Neuronal stem cell (in vitro differentiated cells): Measurements from ENCODE around the gene TASL.

ENCODE experiments used
- DNase-seq: peaks from one replicate; pipeline ENCODE4 v3.0.0-alpha.2; 2013; ENCODE audit warnings: low spot score
- H2AFZ ChIP-seq: one replicate; pipeline ENCODE4 v1.6.1; 2013; ENCODE audit warnings: mild to moderate bottlenecking, low read length, inconsistent platforms
- H2AK5ac ChIP-seq: 2 replicates; pipeline ENCODE4 v1.6.1; 2013; ENCODE audit warnings: low read depth, mild to moderate bottlenecking, inconsistent platforms, low read length, moderate library complexity, mixed read lengths
- H2BK120ac ChIP-seq: 2 replicates; pipeline ENCODE4 v1.6.1; 2013; ENCODE audit warnings: low read depth, mild to moderate bottlenecking, inconsistent platforms, low read length, moderate library complexity, mixed read lengths
- H2BK12ac ChIP-seq: one replicate; pipeline ENCODE4 v1.6.1; 2013; ENCODE audit warnings: low read length, inconsistent platforms
- H2BK15ac ChIP-seq: 2 replicates; pipeline ENCODE4 v1.6.1; 2013; ENCODE audit warnings: mild to moderate bottlenecking, low read length, inconsistent platforms, mixed read lengths
- H2BK5ac ChIP-seq: one replicate; pipeline ENCODE4 v1.6.1; 2013; ENCODE audit warnings: inconsistent platforms, mild to moderate bottlenecking, low read length, moderate library complexity
- H3K14ac ChIP-seq: one replicate; pipeline ENCODE4 v1.6.1; 2013; ENCODE audit warnings: low read length, inconsistent platforms
- H3K18ac ChIP-seq: 2 replicates; pipeline ENCODE4 v1.6.1; 2013; ENCODE audit warnings: low read length, inconsistent platforms
- H3K23ac ChIP-seq: 2 replicates; pipeline ENCODE4 v1.6.1; 2013; ENCODE audit warnings: low read depth, mild to moderate bottlenecking, mixed read lengths, low read length, inconsistent platforms; ENCODE audit not compliant: poor library complexity
- H3K27ac ChIP-seq: replicated peaks from 3 replicates; pipeline ENCODE4 v1.5.1; 2013; ENCODE audit warnings: low read length, inconsistent platforms
- H3K27me3 ChIP-seq, 3 experiments: 2 replicates each; pipeline ENCODE4 v1.6.1; 2013; ENCODE audit warnings: low read length in 3 of 3, mild to moderate bottlenecking in 2 of 3, inconsistent platforms in 1 of 3, low read depth in 1 of 3, mixed read lengths in 1 of 3, moderate library complexity in 1 of 3; ENCODE audit not compliant: control insufficient read depth in 3 of 3, insufficient read depth in 3 of 3
- H3K36me3 ChIP-seq, 2 donors: replicated peaks in 1 of 2; 2 replicates each; pipeline ENCODE4 v1.6.1; 2013; ENCODE audit warnings: low read length in 2 of 2; ENCODE audit not compliant: control insufficient read depth in 2 of 2, insufficient read depth in 2 of 2
- H3K4ac ChIP-seq: 2 replicates; pipeline ENCODE4 v1.6.1; 2013; ENCODE audit warnings: inconsistent platforms, mild to moderate bottlenecking, low read length, moderate library complexity
- H3K4me1 ChIP-seq, 2 donors: 1 replicate in 1 of 2; 2 replicates in 1 of 2; pipeline ENCODE4 v1.6.1; 2013; ENCODE audit warnings: low read length in 2 of 2, low read depth in 1 of 2; ENCODE audit not compliant: control insufficient read depth in 2 of 2, insufficient read depth in 1 of 2
- H3K4me2 ChIP-seq: one replicate; pipeline ENCODE4 v1.6.1; 2013; ENCODE audit warnings: mild to moderate bottlenecking, low read length, inconsistent platforms; ENCODE audit not compliant: insufficient read depth, poor library complexity, severe bottlenecking
- H3K4me3 ChIP-seq, 2 donors: 2 replicates each; pipeline ENCODE4 v1.5.1; 2013; ENCODE audit warnings: low read length in 2 of 2, mild to moderate bottlenecking in 2 of 2, inconsistent platforms in 1 of 2, moderate library complexity in 1 of 2
- H3K79me1 ChIP-seq: one replicate; pipeline ENCODE4 v1.6.1; 2013; ENCODE audit warnings: low read depth, mild to moderate bottlenecking, inconsistent platforms, low read length, moderate library complexity
- H3K9ac ChIP-seq: one replicate; pipeline ENCODE4 v1.6.1; 2013; ENCODE audit warnings: mild to moderate bottlenecking, low read depth, low read length, inconsistent platforms; ENCODE audit not compliant: poor library complexity
- H3K9me3 ChIP-seq, 2 donors: replicated peaks in 1 of 2; 2 replicates each; pipeline versions ENCODE3 to v1.6.1; 2013; ENCODE audit warnings: low read length in 2 of 2, mild to moderate bottlenecking in 2 of 2, inconsistent platforms in 1 of 2, low read depth in 1 of 2, mixed read lengths in 1 of 2, moderate library complexity in 1 of 2; ENCODE audit not compliant: control insufficient read depth in 2 of 2, insufficient read depth in 1 of 2
- H4K8ac ChIP-seq: one replicate; pipeline ENCODE4 v1.6.1; 2013; ENCODE audit warnings: low read depth, mild to moderate bottlenecking, inconsistent platforms, low read length, moderate library complexity
- H4K91ac ChIP-seq: one replicate; pipeline ENCODE4 v1.6.1; 2013; ENCODE audit warnings: low read length, low read depth, mild to moderate bottlenecking, inconsistent platforms; ENCODE audit not compliant: poor library complexity
- WGBS, 2 donors: extraction: QIAGEN DNeasy Blood & Tissue Kit; methylation state at CpG; one replicate each; pipeline ENCODE4 v1.1.7; 2013; ENCODE audit warnings: missing lambda C conversion rate in 2 of 2, mixed read lengths in 1 of 2; ENCODE audit not compliant: insufficient read length in 2 of 2, insufficient replicate concordance in 1 of 2; ENCODE audit errors: extremely low coverage in 2 of 2; 5-methylcytosine and 5-hydroxymethylcytosine counted together

The TASL gene

DNA sequence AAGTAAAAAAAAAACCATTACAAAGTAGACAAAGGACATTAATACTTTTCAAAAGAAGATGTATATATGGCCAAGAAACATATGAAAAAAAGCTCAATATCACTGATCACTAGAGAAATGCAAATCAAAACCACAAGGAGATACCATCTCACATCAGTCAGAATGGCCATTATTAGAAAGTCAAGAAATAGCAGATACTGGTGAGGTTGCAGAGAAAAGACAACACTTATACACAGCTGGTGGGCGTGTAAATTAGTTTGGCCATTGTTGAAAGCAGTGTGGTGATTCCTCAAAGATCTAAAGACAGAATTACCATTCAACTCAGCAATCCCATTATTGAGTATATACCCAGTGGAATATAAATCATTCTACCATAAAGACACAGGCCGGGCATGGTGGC, 39.3 kb downstream of the TASL start:
- Histone ChIP-seq H3K14ac (no peak overlapping the region), H2BK5ac (no peak overlapping the region), H3K4me2 (no peak overlapping the region), H3K36me3 (no peaks in the 10 kb centered on the region), H3K23ac (no peak overlapping the region), H3K9me3 (no peaks in the 10 kb centered on the region), H2BK12ac (no peak overlapping the region), H2BK120ac (no peak overlapping the region), H3K27ac (no peak overlapping the region), H3K4me3 (no peak overlapping the region), H3K9ac (no peak overlapping the region), H2AFZ (no peak overlapping the region), H3K4me1 (no peaks in the 10 kb centered on the region), H4K8ac (no peak overlapping the region), H3K27me3 (no peaks in the 10 kb centered on the region), H3K18ac (no peak overlapping the region), H3K4ac (no peak overlapping the region), H3K79me1 (no peaks in the 10 kb centered on the region), H2AK5ac (no peak overlapping the region), H2BK15ac (no peak overlapping the region), H4K91ac (no peak overlapping the region)
- WGBS, 2 donors, result no CpG with 5 or more reads among the region's 2 CpGs
- no peak for DNase-seq

DNA sequence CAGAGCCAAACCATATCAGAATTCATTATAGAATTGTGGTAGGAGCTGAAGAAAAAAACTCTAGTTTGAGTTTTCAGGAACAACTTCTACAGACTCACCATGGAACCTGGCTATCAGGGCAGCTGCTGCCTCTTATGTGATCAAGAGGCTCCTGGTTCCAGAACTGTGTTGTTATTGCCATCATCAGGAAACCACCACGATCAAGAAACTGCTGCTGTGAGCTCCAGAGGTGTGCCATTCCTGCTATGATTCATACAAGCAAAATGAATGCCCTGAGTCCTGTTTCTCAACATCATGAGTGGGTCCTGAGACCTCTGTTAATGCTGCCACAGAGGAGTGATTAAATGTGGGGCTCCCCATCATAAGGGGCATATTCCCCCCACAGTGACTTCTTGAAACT, 43.7 kb downstream of the TASL start:
- no CpG with 5 or more reads among the region's 1 CpG for WGBS, 2 donors
- H3K4me3 ChIP-seq, result no peak overlapping the region
- no peak overlapping the region for H3K4me2 ChIP-seq

DNA sequence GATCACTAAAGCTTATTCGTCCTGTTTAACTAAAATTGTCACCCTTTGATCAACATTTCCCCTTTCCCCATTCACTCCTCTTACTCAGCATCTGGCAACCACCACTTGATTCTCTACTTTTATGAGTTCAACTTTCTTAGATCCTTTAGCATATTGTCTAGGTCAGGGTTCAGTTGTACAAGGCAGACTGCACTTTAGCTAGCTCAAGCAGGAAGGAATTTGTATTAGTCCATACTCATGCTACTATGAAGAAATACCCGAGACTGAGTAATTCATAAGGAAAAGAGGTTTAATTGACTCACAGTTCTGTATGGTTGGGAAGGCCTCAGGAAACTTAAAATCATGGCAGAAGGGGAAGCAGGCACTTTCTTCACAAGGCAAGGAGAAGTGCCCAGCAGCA, 44.3 kb downstream of the TASL start:
- H3K9ac ChIP-seq, result no peak overlapping the region
- H4K8ac ChIP-seq, result no peak overlapping the region
- no peak overlapping the region for H3K27ac ChIP-seq
- no peak overlapping the region for H2AK5ac ChIP-seq
- no peak overlapping the region for H2BK15ac ChIP-seq
- no peak overlapping the region for H3K14ac ChIP-seq
- H2BK120ac ChIP-seq, result no peak overlapping the region
- no peak overlapping the region for H3K23ac ChIP-seq
- no peaks in the 10 kb centered on the region for H3K27me3 ChIP-seq
- no peaks in the 10 kb centered on the region for H3K36me3 ChIP-seq
- H3K4me1 ChIP-seq, result no peaks in the 10 kb centered on the region
- no peak overlapping the region for H2BK12ac ChIP-seq
- H3K79me1 ChIP-seq, result no peaks in the 10 kb centered on the region
- no CpG with 5 or more reads among the region's 2 CpGs for WGBS, 2 donors
- no peak for DNase-seq
- no peak overlapping the region for H3K4ac ChIP-seq
- no peak overlapping the region for H2BK5ac ChIP-seq
- H4K91ac ChIP-seq, result no peak overlapping the region
- H3K4me3 ChIP-seq, result no peak overlapping the region
- no peak overlapping the region for H3K4me2 ChIP-seq
- no peak overlapping the region for H3K18ac ChIP-seq
- no peak overlapping the region for H2AFZ ChIP-seq
- H3K9me3 ChIP-seq, result no peaks in the 10 kb centered on the region

More for the DNA sequence above, 43.7 kb downstream of the TASL start:
- H3K14ac ChIP-seq, result no peak overlapping the region
- no peaks in the 10 kb centered on the region for H3K79me1 ChIP-seq
- no peak overlapping the region for H2BK5ac ChIP-seq
- H2BK120ac ChIP-seq, result no peak overlapping the region
- no peak overlapping the region for H4K8ac ChIP-seq
- H3K27ac ChIP-seq, result no peak overlapping the region
- H2BK15ac ChIP-seq, result no peak overlapping the region
- no peak overlapping the region for H4K91ac ChIP-seq
- no peaks in the 10 kb centered on the region for H3K9me3 ChIP-seq
- no peaks in the 10 kb centered on the region for H3K27me3 ChIP-seq
- H3K4me1 ChIP-seq, result no peaks in the 10 kb centered on the region
- no peak overlapping the region for H3K9ac ChIP-seq
- H3K18ac ChIP-seq, result no peak overlapping the region
- H2BK12ac ChIP-seq, result no peak overlapping the region
- no peak overlapping the region for H3K4ac ChIP-seq
- no peak overlapping the region for H2AK5ac ChIP-seq
- no peaks in the 10 kb centered on the region for H3K36me3 ChIP-seq
- no peak overlapping the region for H3K23ac ChIP-seq
- DNase-seq, result no peak
- H2AFZ ChIP-seq, result no peak overlapping the region

GRCh38 chrX:30530606-30531005, 47.0 kb downstream of the TASL start:
- WGBS, 2 donors, result no CpG with 5 or more reads among the region's 3 CpGs
- H3K23ac ChIP-seq, result no peak overlapping the region
- H3K4ac ChIP-seq, result no peak overlapping the region
- H3K4me2 ChIP-seq, result no peak overlapping the region
- no peak for DNase-seq
- H3K27ac ChIP-seq, result no peak overlapping the region
- no peak overlapping the region for H2BK12ac ChIP-seq
- no peak overlapping the region for H2BK120ac ChIP-seq
- no peak overlapping the region for H3K18ac ChIP-seq
- H2AFZ ChIP-seq, result no peak overlapping the region
- H2BK5ac ChIP-seq, result no peak overlapping the region
- H3K9ac ChIP-seq, result no peak overlapping the region
- H3K9me3 ChIP-seq, result no peaks in the 10 kb centered on the region
- no peak overlapping the region for H4K91ac ChIP-seq
- no peak overlapping the region for H2AK5ac ChIP-seq
- H3K4me3 ChIP-seq, result no peak overlapping the region
- H3K27me3 ChIP-seq, result no peaks in the 10 kb centered on the region
- no peaks in the 10 kb centered on the region for H3K4me1 ChIP-seq
- no peak overlapping the region for H2BK15ac ChIP-seq
- no peaks in the 10 kb centered on the region for H3K79me1 ChIP-seq
- no peak overlapping the region for H3K14ac ChIP-seq
- no peaks in the 10 kb centered on the region for H3K36me3 ChIP-seq
- H4K8ac ChIP-seq, result no peak overlapping the region
